Renal cortex interstitium (tissue), 15 donors: ENCODE results near the gene MIP. TPM values are rescaled to one million over a fixed set of nuclear protein-coding genes. Genes with fewer than 3 reads are reported as not detected.
"Not testable (repeated sequence)": the region's sequence is repeated elsewhere in the genome, so short reads cannot be mapped to it uniquely, and the experiment has no call there.

ENCODE experiments used
- DNase-seq, 11 donors: peaks; one replicate each; pipeline ENCODE4 v3.0.0-alpha.2; 2013; ENCODE audit warnings: low read depth in 9 of 11, low spot score in 4 of 11; ENCODE audit errors: extremely low read depth in 1 of 11
- long read RNA-seq, 16 experiments: transcript quantifications; one replicate each; lab custom pipeline, GENCODE V29; 2026
- polyA plus RNA-seq, 3 donors: library from polyadenylated mRNA; unstranded; fragments of 120-200 nt; gene quantifications; one replicate each; pipeline ENCODE4 v1.2.1, GENCODE V29; 2013; ENCODE audit not compliant: insufficient read length in 3 of 3

MIP gene
- under 1 TPM; 0.26 to 0.40 (median 0.38) TPM for polyA plus RNA-seq
- long read RNA-seq, donor 1: 0 reads
- long read RNA-seq, donor 2: 0 reads
- long read RNA-seq, donor 3: 0 reads
- long read RNA-seq, donor 4: 0 reads
- long read RNA-seq, donor 5: 0 reads
- long read RNA-seq, donor 6: 0 reads
- long read RNA-seq, donor 7: 0 reads
- long read RNA-seq, donor 8: 0 reads
- long read RNA-seq, donor 9: 0 reads
- long read RNA-seq, donor 10: 0 reads
- long read RNA-seq, donor 11: 0 reads
- long read RNA-seq, donor 12: 0 reads
- long read RNA-seq, donor 13: 0 reads
- long read RNA-seq, donor 14: 0 reads
- long read RNA-seq, donor 15: 0 reads
- long read RNA-seq, donor 16: 0 reads

DNA sequence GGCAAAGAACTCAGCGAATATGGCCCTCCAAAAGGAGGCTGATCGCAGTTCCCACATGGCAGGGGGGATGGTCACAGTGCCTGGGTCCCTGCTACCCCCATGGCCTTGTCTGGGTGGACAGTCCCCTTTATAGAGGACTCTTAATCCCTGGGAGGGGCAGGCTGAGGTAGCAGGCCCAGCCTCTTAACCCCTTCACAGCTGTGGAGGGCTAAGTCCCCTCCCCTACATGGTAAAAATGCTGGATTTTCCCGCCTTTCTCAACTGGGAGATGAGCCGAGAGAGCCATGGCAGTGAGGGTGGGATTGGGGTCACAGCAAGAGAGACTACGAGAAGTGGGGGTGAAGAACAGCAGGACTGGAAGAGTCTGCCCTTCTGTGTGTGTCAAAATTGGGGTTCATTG, at the start of gene MIP:
Gene MIP, minus strand, starts transcription at position 101 of the 400 bp plus-strand sequence. Its CDS starts 44 bp downstream, at position 57.
- DNase-seq: no peak

GRCh38 chr12:56499879-56500278, 45.4 kb upstream of the MIP start:
- DNase-seq: not testable (repeated sequence)

- not testable (repeated sequence) for DNase-seq
Measured at GRCh38 chr12:56499452-56499851, 45.0 kb upstream of the MIP start.

- not testable (repeated sequence) for DNase-seq
Measured at GRCh38 chr12:56498126-56498902, 43.9 kb upstream of the MIP start.

DNA sequence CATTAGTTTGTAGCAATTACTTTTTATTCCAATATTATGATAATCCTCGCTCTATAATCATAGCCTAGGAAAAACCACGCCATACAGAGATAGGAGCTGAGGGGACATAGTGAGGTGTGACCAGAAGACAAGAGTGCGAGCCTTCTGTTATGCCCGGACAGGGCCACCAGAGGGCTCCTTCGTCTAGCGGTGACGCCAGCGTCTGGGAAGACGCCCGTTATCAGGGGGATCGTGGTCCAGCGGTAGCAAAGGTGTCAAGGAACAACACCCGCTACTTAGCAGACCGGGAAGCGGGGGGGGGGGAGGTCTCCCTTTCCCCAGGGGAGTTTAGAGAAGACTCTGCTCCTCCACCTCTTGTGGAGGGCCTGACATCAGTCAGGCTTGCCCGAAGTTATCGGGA, 42.2 kb upstream of the MIP start:
- DNase-seq: not testable (repeated sequence)

DNA sequence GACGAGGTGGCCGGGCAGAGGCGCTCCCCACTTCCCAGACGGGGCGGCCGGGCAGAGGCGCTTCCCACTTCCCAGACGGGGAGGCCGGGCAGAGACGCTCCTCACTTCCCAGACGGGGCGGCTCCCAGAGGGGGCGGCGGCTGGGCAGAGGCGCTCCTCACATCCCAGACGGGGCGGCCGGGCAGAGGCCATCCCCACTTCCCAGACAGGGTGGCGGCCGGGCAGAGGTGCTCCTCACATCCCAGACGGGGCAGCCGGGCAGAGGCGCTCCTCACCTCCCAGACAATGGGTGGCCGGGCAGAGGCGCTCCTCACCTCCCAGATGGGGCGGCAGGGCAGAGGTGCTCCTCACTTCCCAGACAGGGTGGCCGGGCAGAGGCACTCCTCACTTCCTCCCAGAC, 40.0 kb upstream of the MIP start:
- not testable (repeated sequence) for DNase-seq

- DNase-seq: not testable (repeated sequence)
Measured at GRCh38 chr12:56494106-56494415, 39.6 kb upstream of the MIP start.

DNA sequence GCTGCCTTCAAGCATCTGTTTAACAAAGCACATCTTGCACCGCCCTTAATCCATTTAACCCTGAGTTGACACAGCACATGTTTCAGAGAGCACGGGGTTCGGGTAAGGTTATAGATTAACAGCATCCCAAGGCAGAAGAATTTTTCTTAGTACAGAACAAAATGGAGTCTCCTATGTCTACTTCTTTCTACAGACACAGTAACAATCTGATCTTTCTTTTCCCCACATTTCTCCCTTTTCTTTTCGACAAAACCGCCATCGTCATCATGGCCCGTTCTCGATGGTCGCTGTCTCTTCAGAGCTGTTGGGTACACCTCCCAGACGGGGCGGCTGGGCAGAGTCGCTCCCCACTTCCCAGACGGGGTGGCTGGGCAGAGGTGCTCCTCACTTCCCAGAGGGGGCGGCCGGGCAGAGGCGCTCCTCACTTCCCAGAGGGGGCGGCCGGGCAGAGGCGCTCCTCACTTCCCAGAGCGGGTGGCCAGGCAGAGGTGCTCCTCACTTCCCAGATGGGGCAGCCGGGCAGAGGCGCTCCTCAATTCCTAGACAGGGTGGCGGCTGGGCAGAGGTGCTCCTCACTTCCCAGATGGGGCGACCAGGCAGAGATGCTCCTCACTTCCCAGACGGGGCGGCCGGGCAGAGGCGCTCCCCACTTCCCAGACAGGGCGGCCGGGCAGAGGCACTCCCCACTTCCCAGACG, 39.1 kb upstream of the MIP start:
- not testable (repeated sequence) for DNase-seq

GRCh38 chr12:56490360-56490759, 35.9 kb upstream of the MIP start:
- no peak for DNase-seq

- peak in 10 of 11 donors; percentile 49 to 77 (median 65) for DNase-seq
Measured at GRCh38 chr12:56488041-56488955, 33.8 kb upstream of the MIP start, which contains the start of gene GLS2. Gene GLS2, minus strand, starts transcription at chr12:56488161. Its CDS starts 43 bp downstream, at chr12:56488118.

DNA sequence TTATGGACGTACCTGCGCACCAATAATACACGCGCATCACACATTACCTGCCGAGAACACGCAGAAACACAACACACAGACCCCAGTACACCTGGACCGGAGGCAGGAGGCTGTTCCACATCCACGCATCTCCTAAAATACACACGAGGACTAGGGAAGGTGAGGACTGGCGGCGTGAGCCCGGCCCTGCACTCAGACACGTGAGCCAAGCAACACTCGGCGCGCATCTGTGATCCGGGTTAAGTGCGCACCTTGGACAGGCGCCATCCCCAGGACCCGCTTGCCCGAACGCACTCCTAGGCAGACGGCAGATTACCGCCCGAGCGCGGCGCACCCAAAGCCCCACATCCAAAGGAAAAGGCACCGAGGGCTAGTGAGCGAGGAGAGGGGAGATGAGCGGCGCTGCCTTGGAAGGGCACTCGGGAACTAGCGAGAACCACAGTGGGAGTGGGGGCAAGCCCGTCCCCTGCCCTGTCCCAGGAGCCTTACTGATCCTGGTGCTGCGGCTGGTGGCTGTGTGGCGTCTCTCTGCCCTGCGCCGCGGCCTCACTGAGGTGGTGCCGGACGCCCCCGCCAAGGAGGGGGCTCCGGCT, 33.1 kb upstream of the MIP start:
- peak in 2 of 11 donors; percentile 21 to 23 for DNase-seq

DNA sequence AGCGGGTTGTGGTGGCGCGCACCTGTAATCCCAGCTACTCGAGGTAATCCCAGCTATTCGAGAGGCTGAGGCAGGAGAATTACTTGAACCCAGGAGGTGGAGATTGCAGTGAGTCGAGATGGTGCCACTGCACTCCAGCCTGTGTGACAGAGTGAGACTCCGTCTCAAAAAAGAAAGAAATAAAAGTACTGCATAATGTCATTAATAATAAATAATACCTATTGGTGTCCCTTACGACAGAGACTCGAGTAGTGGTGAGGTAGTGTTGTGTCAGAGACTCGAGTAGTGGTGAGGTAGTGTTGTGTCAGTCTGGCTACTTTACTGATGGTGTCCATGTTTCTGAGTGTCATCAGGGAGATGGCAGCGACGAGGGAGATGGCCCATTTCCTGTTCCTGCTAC, 32.2 kb upstream of the MIP start:
- DNase-seq: no peak

DNA sequence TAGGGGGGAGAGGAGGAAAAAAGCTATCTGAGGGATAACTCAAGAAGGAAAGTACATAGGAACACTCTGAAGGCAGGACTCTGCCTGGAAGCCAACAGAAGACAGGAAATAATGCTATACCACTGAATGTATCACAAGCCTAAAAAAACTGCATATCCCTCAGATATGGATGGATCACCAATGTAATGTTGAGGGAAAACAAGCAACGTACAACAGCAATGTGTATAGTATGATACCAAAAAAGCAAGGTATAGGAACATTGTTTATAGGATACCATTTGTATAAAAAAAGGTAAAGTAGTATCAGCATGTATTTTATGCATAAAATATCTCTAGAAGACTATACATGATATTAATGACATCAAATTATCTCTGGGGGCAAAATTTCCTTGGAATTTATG, 30.1 kb upstream of the MIP start:
- no peak for DNase-seq

DNA sequence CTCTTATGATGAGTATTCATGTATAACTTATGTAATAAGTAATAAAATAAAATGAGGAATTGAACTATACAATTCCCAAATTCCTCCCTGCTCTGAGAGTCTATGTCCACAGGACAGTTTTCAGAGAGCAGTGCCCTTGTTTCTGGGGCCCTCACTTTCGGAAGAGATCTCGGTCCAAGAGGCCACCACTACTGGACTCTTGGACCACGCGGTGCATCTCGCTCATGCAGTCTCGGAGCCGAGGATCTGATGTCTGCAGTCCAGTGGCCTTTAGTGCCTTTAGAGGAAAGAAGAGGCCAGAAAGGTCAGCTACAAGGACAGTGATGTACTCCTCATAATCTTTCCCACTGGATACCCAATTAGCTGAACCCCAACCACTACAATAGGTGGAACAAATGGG, 25.2 kb upstream of the MIP start:
- no peak for DNase-seq

- no peak for DNase-seq
Measured at GRCh38 chr12:56477521-56478225, 23.2 kb upstream of the MIP start.

DNA sequence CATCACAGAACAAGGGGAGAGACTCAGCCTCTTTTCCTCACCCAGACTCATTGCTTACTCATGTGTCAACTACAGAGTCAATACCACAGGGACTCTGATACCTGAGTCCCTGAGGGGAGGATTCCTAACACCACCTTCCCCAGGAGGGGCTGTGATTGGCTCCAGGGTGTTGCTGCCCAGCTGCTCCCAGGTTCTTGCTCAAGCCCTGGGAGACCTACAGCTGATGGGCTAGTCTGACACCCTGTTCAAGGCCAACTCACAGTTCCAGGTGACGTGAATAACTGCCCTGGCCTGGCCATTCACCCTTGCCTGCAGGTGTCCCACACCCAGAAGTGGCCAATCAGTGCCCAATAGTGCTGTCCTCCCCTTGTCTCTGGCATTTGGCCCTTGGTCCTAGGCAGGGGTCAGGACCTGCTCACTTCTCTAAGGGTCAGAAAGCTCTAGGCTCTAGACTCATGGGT, 22.5 kb upstream of the MIP start:
- DNase-seq: no peak

DNA sequence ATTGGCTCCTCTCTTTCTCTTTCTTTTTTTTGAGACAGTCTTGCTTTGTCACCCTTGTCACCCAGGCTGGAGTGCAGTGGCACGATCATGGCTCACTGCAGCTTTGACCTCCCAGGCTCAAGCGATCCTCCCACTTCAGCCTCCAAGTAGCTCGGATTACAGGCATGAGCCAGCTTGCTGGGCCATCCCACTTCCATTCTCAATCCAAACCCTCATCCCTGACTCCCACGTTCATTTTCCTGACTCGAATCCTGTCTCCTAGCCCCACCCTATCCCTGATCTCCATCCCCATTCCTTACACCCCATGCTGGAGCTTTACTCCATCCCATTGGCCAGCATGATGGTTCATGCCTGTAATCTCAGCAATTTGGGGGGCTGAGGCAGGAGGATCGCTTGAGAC, 21.7 kb upstream of the MIP start:
- DNase-seq: no peak

DNA sequence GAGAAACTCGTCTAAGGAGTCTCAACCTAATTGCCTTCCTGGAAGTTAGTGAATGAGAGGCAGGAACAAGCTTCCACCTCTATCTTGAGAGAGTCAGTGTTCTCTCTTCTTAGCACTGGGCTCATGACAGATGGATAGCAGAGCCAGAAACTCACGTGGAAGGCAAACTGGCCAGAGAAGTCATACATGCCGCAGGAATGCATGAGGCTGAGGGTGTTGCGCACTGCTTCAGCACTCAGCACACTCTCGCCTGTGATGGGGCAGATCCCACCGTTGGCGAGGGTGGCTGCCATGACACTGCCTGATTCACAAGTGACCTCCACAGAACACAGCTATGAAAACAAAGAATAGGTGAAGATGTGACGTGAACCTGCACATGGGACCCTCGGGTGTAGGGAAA, 19.9 kb upstream of the MIP start:
- DNase-seq: no peak
